ENCODE measurements around the gene CD109. TPM values are rescaled to one million over a fixed set of nuclear protein-coding genes. Genes with fewer than 3 reads are reported as not detected.

CD109 gene
- total RNA-seq, 2 donors from 2014 or later = 20.4 to 35.9 TPM

Other genes starting within 250 kb of the CD109 start
- gene CGAS, start 243.9 kb upstream of the CD109 start, total RNA-seq = 1 to 10 TPM; 5.3 to 6.2 TPM
- 10 to 100 TPM; 18.3 to 20.6 TPM for gene MTO1, start 234.5 kb upstream of the CD109 start, total RNA-seq
- gene EEF1A1, start 175.2 kb upstream of the CD109 start, total RNA-seq = 1,000 to 10,000 TPM; 7,949 to 8,333 TPM
- gene SLC17A5, start 42.2 kb upstream of the CD109 start, total RNA-seq = 10 to 100 TPM; 15.2 to 16.6 TPM

Measured in posterior vena cava (tissue), 2 donors.